ENCODE results near the gene PNPLA2. TPM values are rescaled to one million over a fixed set of nuclear protein-coding genes. Genes with fewer than 3 reads are reported as not detected.

PNPLA2 gene
- total and polyA plus RNA-seq, 10 of the 15 experiments (the other 5 are each of a cell fraction or from before 2014, with no cell fraction given): 0.19 to 34.0 (median 8.1) TPM

DNA sequence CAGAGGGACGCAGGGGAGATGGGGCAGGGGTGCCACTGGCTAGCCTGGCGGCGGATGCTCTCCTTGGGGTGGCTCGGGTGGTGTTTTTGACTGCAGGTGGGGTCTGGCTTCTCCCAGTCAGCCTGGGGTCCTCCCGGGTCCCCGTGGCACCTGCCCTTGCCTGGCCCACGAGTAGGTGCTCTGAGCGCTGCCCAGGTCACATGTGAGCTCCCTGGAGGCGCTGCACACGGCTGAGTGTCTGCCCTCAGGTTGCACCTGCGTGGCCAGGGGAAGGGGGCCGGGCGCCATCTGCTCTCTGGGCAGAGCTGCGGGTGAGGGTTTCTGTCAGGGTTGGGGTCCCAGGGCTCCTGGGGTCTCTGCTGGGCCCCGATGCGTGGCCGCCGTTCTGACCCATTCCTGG lies 29.2 kb downstream of the PNPLA2 start:
- no peak for ATAC-seq
- CTCF ChIA-PET: interaction anchor here (0.9 to 3.4 kb wide), 5 partner anchors 17 to 207 kb away, joined by 3 to 23 read pairs (median 3); no protein-coding TSS in a partner anchor
- SMC1A ChIA-PET (ENCODE audit: uncharacterized antibody, unreplicated experiment): no interaction called here
- RAD21 ChIA-PET (ENCODE audit: unreplicated experiment): interaction anchor here (1.3 kb wide), 1 partner anchor 39 kb away, joined by 3 read pairs; the partner anchor contains the start of gene RPLP2
- 42% methylated on average over 18 of the region's 18 CpGs for WGBS (ENCODE audit: insufficient coverage, insufficient replicate concordance, low lambda C conversion rate, missing lambda C conversion rate)
- no peak for DNase-seq (ENCODE audit: low read depth, low spot score)
- no peak for TF ChIP-seq BRCA1 (IDR thresholded peaks at IDR 0.05; ENCODE audit: low read depth, low read length)
- TF ChIP-seq BMI1 (IDR thresholded peaks at IDR 0.05; ENCODE audit: borderline replicate concordance): no peak
- TF ChIP-seq SPI1 (IDR thresholded peaks at IDR 0.05; ENCODE audit: borderline replicate concordance, insufficient read depth, low read depth, low read length): no peak
- TF ChIP-seq EED (IDR thresholded peaks at IDR 0.05; ENCODE audit: low read depth): no peak
- TF ChIP-seq CREB1 (IDR thresholded peaks at IDR 0.05; ENCODE audit: low read depth): no peak
- TF ChIP-seq RBBP5 (conservative IDR thresholded peaks at IDR 0.05): no peak
- TF ChIP-seq KAT2A (conservative IDR thresholded peaks at IDR 0.05; ENCODE audit: control insufficient read depth, low read depth, low read length): no peak
- no peak for TF ChIP-seq EZH2 (IDR thresholded peaks at IDR 0.05; ENCODE audit: borderline replicate concordance, control insufficient read depth, low read depth, low read length)
- TF ChIP-seq, protein P1, sequence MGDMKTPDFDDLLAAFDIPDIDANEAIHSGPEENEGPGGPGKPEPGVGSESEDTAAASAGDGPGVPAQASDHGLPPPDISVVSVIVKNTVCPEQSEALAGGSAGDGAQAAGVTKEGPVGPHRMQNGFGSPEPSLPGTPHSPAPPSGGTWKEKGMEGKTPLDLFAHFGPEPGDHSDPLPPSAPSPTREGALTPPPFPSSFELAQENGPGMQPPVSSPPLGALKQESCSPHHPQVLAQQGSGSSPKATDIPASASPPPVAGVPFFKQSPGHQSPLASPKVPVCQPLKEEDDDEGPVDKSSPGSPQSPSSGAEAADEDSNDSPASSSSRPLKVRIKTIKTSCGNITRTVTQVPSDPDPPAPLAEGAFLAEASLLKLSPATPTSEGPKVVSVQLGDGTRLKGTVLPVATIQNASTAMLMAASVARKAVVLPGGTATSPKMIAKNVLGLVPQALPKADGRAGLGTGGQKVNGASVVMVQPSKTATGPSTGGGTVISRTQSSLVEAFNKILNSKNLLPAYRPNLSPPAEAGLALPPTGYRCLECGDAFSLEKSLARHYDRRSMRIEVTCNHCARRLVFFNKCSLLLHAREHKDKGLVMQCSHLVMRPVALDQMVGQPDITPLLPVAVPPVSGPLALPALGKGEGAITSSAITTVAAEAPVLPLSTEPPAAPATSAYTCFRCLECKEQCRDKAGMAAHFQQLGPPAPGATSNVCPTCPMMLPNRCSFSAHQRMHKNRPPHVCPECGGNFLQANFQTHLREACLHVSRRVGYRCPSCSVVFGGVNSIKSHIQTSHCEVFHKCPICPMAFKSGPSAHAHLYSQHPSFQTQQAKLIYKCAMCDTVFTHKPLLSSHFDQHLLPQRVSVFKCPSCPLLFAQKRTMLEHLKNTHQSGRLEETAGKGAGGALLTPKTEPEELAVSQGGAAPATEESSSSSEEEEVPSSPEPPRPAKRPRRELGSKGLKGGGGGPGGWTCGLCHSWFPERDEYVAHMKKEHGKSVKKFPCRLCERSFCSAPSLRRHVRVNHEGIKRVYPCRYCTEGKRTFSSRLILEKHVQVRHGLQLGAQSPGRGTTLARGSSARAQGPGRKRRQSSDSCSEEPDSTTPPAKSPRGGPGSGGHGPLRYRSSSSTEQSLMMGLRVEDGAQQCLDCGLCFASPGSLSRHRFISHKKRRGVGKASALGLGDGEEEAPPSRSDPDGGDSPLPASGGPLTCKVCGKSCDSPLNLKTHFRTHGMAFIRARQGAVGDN (IDR thresholded peaks at IDR 0.05): no peak
- TF ChIP-seq NR2C2 (IDR thresholded peaks at IDR 0.05; ENCODE audit: borderline replicate concordance, control insufficient read depth, insufficient read length, low read depth): no peak
- TF ChIP-seq HDGF (IDR thresholded peaks at IDR 0.05): no peak
- Histone ChIP-seq H3K9me3 (replicated peaks; ENCODE audit: control insufficient read depth, insufficient read depth, low read length) (no peaks in the 10 kb centered on the region), H3K27ac (ENCODE audit: control insufficient read depth, insufficient read depth) (no peak overlapping the region), H3K27me3 (replicated peaks in 1 of 2; ENCODE audit: control insufficient read depth in 2 of 2, insufficient read depth in 2 of 2, low read length in 1 of 2) (no peaks in the 10 kb centered on the region; a peak in 1 of 4 replicates), H3K79me2 (ENCODE audit: control insufficient read depth, insufficient read depth, low read length) (no peaks in the 10 kb centered on the region), H3K4me1 (ENCODE audit: control insufficient read depth, insufficient read depth, low read length) (peaks cover 8% of the 10 kb centered on the region), H3K4me2 (ENCODE audit: control insufficient read depth, insufficient read depth) (no peak overlapping the region), H3K36me3 (ENCODE audit: control insufficient read depth in 2 of 2, insufficient read depth in 2 of 2, low read length in 1 of 2) (no peaks in the 10 kb centered on the region), H4K20me1 (ENCODE audit: control insufficient read depth, insufficient read depth) (no peaks in the 10 kb centered on the region), H2AFZ (ENCODE audit: control insufficient read depth, low read depth, low read length) (no peak overlapping the region), H3K9ac (ENCODE audit: control insufficient read depth, insufficient read depth, low read length) (no peak overlapping the region), H3K4me3 (no peak overlapping the region)
- in situ Hi-C loops (cut with MboI) (loop anchor here (10.0 kb wide), 2 partner anchors 207 to 1007 kb away; partner anchors contain the start of gene LSP1), intact Hi-C loops (cut with micrococcal nuclease; ENCODE audit: unreplicated experiment) (loop anchor here (1.0 kb wide), 1 partner anchor 203 kb away; no protein-coding TSS in a partner anchor)
- POLR2A ChIA-PET: interaction anchor here (1.0 kb wide), 1 partner anchor 21 kb away, joined by 3 read pairs; no protein-coding TSS in a partner anchor
- no TSS peak for BruUV-seq (replicated peaks)
- FAIRE-seq: no peak

All from GM12878 (cell line).